ENCODE measurements around the gene SRMS. TPM values are rescaled to one million over a fixed set of nuclear protein-coding genes. Genes with fewer than 3 reads are reported as not detected.

SRMS gene
- total RNA-seq, 1 experiment from 2014 or later = 3.2 TPM

DNA sequence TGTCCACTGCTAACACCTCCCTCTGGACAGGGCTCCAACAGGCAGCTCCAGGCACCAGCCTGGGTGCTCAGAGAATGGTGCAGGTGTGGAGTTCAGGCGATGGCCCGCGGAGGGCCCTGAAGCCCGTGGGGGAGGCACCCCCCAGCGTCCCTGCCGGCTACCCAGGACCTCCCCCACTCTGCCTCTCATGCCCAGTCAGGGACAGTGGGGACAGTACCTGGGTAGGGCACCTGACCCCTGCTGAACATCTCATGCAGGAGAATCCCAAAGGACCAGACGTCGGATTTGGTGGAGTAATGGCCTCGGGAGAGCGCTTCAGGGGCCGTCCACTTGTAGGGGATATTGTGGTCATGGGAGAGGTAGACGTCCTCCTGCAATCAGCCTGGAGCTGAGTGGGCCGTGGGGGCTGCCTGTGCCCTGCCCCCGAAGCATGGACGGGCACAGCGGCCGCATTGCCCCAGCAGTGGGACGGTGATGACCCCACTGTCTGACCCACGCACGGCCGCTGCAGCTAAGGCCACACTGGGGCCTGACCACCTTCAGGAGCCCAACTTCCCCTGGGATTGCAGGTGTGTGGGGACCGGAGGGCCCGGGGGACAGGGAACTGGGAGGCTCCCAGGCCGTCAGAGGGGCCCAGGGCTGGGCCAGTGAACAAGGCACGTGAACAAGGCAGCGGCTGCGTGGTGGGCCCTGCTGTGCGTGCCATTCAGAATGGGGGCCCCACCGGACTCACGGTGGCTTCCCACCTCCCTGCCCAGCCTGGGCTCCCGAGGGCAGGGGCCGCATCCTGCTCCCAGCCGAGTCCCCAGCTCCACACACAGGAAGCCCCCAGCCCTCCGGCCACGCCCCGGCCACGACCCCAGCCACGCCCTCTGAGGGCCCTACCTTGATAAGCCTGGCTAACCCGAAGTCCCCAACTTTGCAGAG is 17.4 kb downstream of the SRMS start:
- ATAC-seq = no peak
- Histone ChIP-seq H4K20me1 (ENCODE audit: insufficient read depth) (no peaks in the 10 kb centered on the region), H3K79me2 (ENCODE audit: insufficient read depth, low read length) (no peaks in the 10 kb centered on the region), H3K9me2 (ENCODE audit: insufficient read depth) (no peaks in the 10 kb centered on the region), H3K4me1 (ENCODE audit: control insufficient read depth in 1 of 2, insufficient read depth in 2 of 2, low read length in 2 of 2) (peaks cover 18 to 26% of the 10 kb centered on the region in 2 experiments), H3K9ac (ENCODE audit: low read length) (no peak overlapping the region), H3K4me3 (replicated peaks in 1 of 2; ENCODE audit: low read depth in 1 of 2, low read length in 2 of 2) (no peak overlapping the region), H3K27ac (ENCODE audit: low read depth, low read length) (no peak overlapping the region), H3K27me3 (ENCODE audit: insufficient read depth, low read length) (no peaks in the 10 kb centered on the region), H3K9me3 (ENCODE audit: control insufficient read depth in 1 of 2, insufficient read depth in 1 of 2, low read depth in 1 of 2, low read length in 2 of 2) (no peaks in the 10 kb centered on the region), H2AFZ (ENCODE audit: low read depth, low read length, poor library complexity, severe bottlenecking) (no peak overlapping the region), H3K4me2 (ENCODE audit: low read length) (no peak overlapping the region), H3K36me3 (ENCODE audit: control insufficient read depth in 1 of 2, insufficient read depth in 2 of 2, low read length in 2 of 2) (no peaks in the 10 kb centered on the region)
- POLR2A ChIA-PET = interaction anchor here (2.4 kb wide), 1 partner anchor 10 kb away, joined by 7 read pairs; the partner anchor contains the start of gene PPDPF
- BruUV-seq (replicated peaks) = no TSS peak
- TF ChIP-seq ZFX (IDR thresholded peaks at IDR 0.05) = no peak
- no peak for TF ChIP-seq ELF1 (IDR thresholded peaks at IDR 0.05; ENCODE audit: borderline replicate concordance, low read depth)
- TF ChIP-seq, protein P1, sequence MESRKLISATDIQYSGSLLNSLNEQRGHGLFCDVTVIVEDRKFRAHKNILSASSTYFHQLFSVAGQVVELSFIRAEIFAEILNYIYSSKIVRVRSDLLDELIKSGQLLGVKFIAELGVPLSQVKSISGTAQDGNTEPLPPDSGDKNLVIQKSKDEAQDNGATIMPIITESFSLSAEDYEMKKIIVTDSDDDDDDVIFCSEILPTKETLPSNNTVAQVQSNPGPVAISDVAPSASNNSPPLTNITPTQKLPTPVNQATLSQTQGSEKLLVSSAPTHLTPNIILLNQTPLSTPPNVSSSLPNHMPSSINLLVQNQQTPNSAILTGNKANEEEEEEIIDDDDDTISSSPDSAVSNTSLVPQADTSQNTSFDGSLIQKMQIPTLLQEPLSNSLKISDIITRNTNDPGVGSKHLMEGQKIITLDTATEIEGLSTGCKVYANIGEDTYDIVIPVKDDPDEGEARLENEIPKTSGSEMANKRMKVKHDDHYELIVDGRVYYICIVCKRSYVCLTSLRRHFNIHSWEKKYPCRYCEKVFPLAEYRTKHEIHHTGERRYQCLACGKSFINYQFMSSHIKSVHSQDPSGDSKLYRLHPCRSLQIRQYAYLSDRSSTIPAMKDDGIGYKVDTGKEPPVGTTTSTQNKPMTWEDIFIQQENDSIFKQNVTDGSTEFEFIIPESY (IDR thresholded peaks at IDR 0.05; ENCODE audit: extremely low read depth, insufficient replicate concordance, low read length) = no peak
- no peak for TF ChIP-seq ZNF274 (IDR thresholded peaks at IDR 0.05; ENCODE audit: low read depth, low read length)
- no peak for TF ChIP-seq POLR2A (IDR thresholded peaks at IDR 0.05; ENCODE audit: borderline replicate concordance, extremely low read depth, insufficient read depth, insufficient read length)
- TF ChIP-seq CBX3 (IDR thresholded peaks at IDR 0.05; ENCODE audit: low read depth) = no peak
- no peak for TF ChIP-seq SP1 (IDR thresholded peaks at IDR 0.05; ENCODE audit: low read depth)
- TF ChIP-seq POLR2AphosphoS5 (IDR thresholded peaks at IDR 0.05; ENCODE audit: low read depth, low read length) = no peak
- no peak for TF ChIP-seq SRF (IDR thresholded peaks at IDR 0.05; ENCODE audit: low read depth)
- DNase-seq (ENCODE audit: low read depth, low spot score) = no peak
- intact Hi-C loops (cut with micrococcal nuclease) = loop anchor here (10.0 kb wide), 1 partner anchor 95 kb away; no protein-coding TSS in a partner anchor
- RAD21 ChIA-PET (ENCODE audit: low non-redundant PET in 1 of 2, low total read pairs in 2 of 2, uncharacterized antibody in 2 of 2, unreplicated experiment in 2 of 2) = interaction anchor here in 1 of 2 experiments (0.6 kb wide), 1 partner anchor 10 kb away, joined by 3 read pairs; no protein-coding TSS in a partner anchor
- CTCF ChIA-PET = interaction anchor here (1.6 kb wide), 1 partner anchor 9 kb away, joined by 3 read pairs; no protein-coding TSS in a partner anchor
